H1 (cell line): ENCODE results near the gene ARRB1. TPM values are rescaled to one million over a fixed set of nuclear protein-coding genes. Genes with fewer than 3 reads are reported as not detected.

Source experiments
- CTCF ChIA-PET: fragments of 300-600 bp; sonication (Branson Sonifier 250); formaldehyde crosslinking; loops from one replicate; lab custom pipeline; 2021; ENCODE audit not compliant: partially characterized antibody; lab: Charles Lee
- POLR2A ChIA-PET: fragments of 300-600 bp; sonication (Branson Sonifier 250); formaldehyde crosslinking; loops from one replicate; lab custom pipeline; 2021; ENCODE audit warnings: inconsistent platforms; ENCODE audit not compliant: partially characterized antibody; lab: Charles Lee
- DNase-seq, 2 experiments: peaks; one replicate each; pipeline versions ENCODE4 v3.0.0 to v3.0.0-alpha.2; 2010 to 2022; ENCODE audit warnings: low spot score in 2 of 2, low read depth in 1 of 2, mixed read lengths in 1 of 2
- FAIRE-seq: peaks from 2 replicates; lab custom pipeline; 2011; peaks lifted over from hg19 to GRCh38; lab: Jason Lieb, UNC
- H2AFZ ChIP-seq: 2 replicates; pipeline ENCODE4 v1.8.1; 2012; ENCODE audit warnings: low read length, inconsistent platforms
- H2AK5ac ChIP-seq: 2 replicates; pipeline ENCODE4 v1.6.1; 2013; ENCODE audit warnings: low read depth, low read length
- H2BK120ac ChIP-seq: replicated peaks from 2 replicates; pipeline ENCODE3; 2013; ENCODE audit warnings: low read depth, low read length, inconsistent platforms
- H2BK12ac ChIP-seq: 2 replicates; pipeline ENCODE4 v1.6.1; 2013; ENCODE audit warnings: low read depth, low read length
- H2BK15ac ChIP-seq: 2 replicates; pipeline ENCODE4 v1.6.1; 2013; ENCODE audit warnings: low read length
- H2BK20ac ChIP-seq: 2 replicates; pipeline ENCODE4 v1.6.1; 2013; ENCODE audit warnings: low read length
- H2BK5ac ChIP-seq: 2 replicates; pipeline ENCODE4 v1.6.1; 2013; ENCODE audit warnings: low read depth, low read length
- H3K14ac ChIP-seq: 2 replicates; pipeline ENCODE4 v1.6.1; 2013; ENCODE audit warnings: inconsistent platforms; ENCODE audit not compliant: insufficient read length
- H3K18ac ChIP-seq: 2 replicates; pipeline ENCODE4 v1.6.1; 2013; ENCODE audit warnings: low read length; ENCODE audit errors: extremely low read depth
- H3K23ac ChIP-seq: 2 replicates; pipeline ENCODE4 v1.6.1; 2013; ENCODE audit warnings: inconsistent platforms; ENCODE audit not compliant: insufficient read length
- H3K23me2 ChIP-seq: 2 replicates; pipeline ENCODE4 v1.6.1; 2013; ENCODE audit warnings: low read depth, low read length
- H3K27ac ChIP-seq: 2 replicates; pipeline ENCODE4 v1.6.1; 2011; ENCODE audit warnings: low read depth, low read length, inconsistent platforms
- H3K27me3 ChIP-seq, 4 experiments: replicated peaks in 1 of 4; 1 replicate in 1 of 4; 2 replicates in 3 of 4; pipeline versions ENCODE4 v1.6.1 to v1.8.1; 2011 to 2013; ENCODE audit warnings: low read length in 3 of 4, mild to moderate bottlenecking in 3 of 4, inconsistent platforms in 2 of 4, mixed read lengths in 2 of 4, moderate library complexity in 1 of 4; ENCODE audit not compliant: control insufficient read depth in 3 of 4, insufficient read depth in 3 of 4; ENCODE audit errors: extremely low read depth in 1 of 4
- H3K36me3 ChIP-seq, 4 experiments: 2 replicates each; pipeline versions ENCODE4 v1.6.1 to v1.8.1; 2011 to 2013; ENCODE audit warnings: mild to moderate bottlenecking in 4 of 4, low read length in 3 of 4, moderate library complexity in 2 of 4, control low read depth in 1 of 4, inconsistent platforms in 1 of 4; ENCODE audit not compliant: insufficient read depth in 4 of 4, control insufficient read depth in 2 of 4
- H3K4ac ChIP-seq: replicated peaks from 2 replicates; pipeline ENCODE3; 2013; ENCODE audit warnings: low read length, low read depth, mixed read lengths, inconsistent platforms; ENCODE audit not compliant: insufficient read length
- H3K4me1 ChIP-seq, 4 experiments: replicated peaks in 1 of 4; 1 replicate in 1 of 4; 2 replicates in 3 of 4; pipeline versions ENCODE4 v1.6.1 to v1.8.1; 2011 to 2013; ENCODE audit warnings: low read length in 3 of 4, inconsistent platforms in 2 of 4, mixed read lengths in 1 of 4; ENCODE audit not compliant: insufficient read depth in 4 of 4, control insufficient read depth in 3 of 4
- H3K4me2 ChIP-seq, 2 experiments: 2 replicates each; pipeline versions ENCODE4 v1.6.1 to v1.8.1; 2011 to 2013; ENCODE audit warnings: low read depth in 2 of 2, low read length in 2 of 2, control low read depth in 1 of 2, inconsistent platforms in 1 of 2, mild to moderate bottlenecking in 1 of 2; ENCODE audit not compliant: insufficient read depth in 1 of 2
- H3K4me3 ChIP-seq, 4 experiments: fragments of 200-600, 300-600 bp in 1 of 4; sonication (generic), shearing (Covaris generic), sonication (Bioruptor Twin) in 1 of 4; 2 replicates each; pipeline versions ENCODE4 v1.5.1 to v1.8.1; 2011 to 2016; ENCODE audit warnings: low read length in 4 of 4, low read depth in 3 of 4, control low read depth in 2 of 4, inconsistent platforms in 2 of 4, mild to moderate bottlenecking in 2 of 4, mixed read lengths in 1 of 4, moderate library complexity in 1 of 4; ENCODE audit not compliant: insufficient read depth in 2 of 4; ENCODE audit errors: extremely low read depth in 1 of 4
- H3K56ac ChIP-seq: replicated peaks from 2 replicates; pipeline ENCODE3; 2013; ENCODE audit warnings: low read depth, mild to moderate bottlenecking, mixed read lengths, low read length, inconsistent platforms; ENCODE audit not compliant: insufficient read length
- H3K79me1 ChIP-seq: 2 replicates; pipeline ENCODE4 v1.6.1; 2013; ENCODE audit warnings: low read depth, low read length, control low read depth
- H3K79me2 ChIP-seq, 2 experiments: 2 replicates each; pipeline versions ENCODE4 v1.6.1 to v1.8.1; 2012 to 2013; ENCODE audit warnings: low read length in 2 of 2, mild to moderate bottlenecking in 2 of 2, inconsistent platforms in 1 of 2; ENCODE audit not compliant: insufficient read depth in 2 of 2, control insufficient read depth in 1 of 2
- H3K9ac ChIP-seq, 4 experiments: replicated peaks in 1 of 4; 1 replicate in 1 of 4; 2 replicates in 3 of 4; pipeline versions ENCODE4 v1.6.1 to v1.8.1; 2011 to 2013; ENCODE audit warnings: low read depth in 3 of 4, low read length in 3 of 4, control low read depth in 2 of 4, mild to moderate bottlenecking in 2 of 4, moderate library complexity in 2 of 4, inconsistent platforms in 1 of 4; ENCODE audit errors: extremely low read depth in 1 of 4
- H3K9me3 ChIP-seq, 2 experiments: 2 replicates each; pipeline versions ENCODE4 v1.6.1 to v1.8.1; 2012 to 2013; ENCODE audit warnings: mild to moderate bottlenecking in 2 of 2, moderate library complexity in 2 of 2, control low read depth in 1 of 2, inconsistent platforms in 1 of 2, low read depth in 1 of 2, low read length in 1 of 2, mixed read lengths in 1 of 2; ENCODE audit not compliant: insufficient read depth in 2 of 2
- H4K20me1 ChIP-seq, 2 experiments: replicated peaks in 1 of 2; 2 replicates each; pipeline versions ENCODE3 to v1.8.1; 2011 to 2013; ENCODE audit warnings: inconsistent platforms in 2 of 2, low read length in 2 of 2, mild to moderate bottlenecking in 1 of 2; ENCODE audit not compliant: insufficient read depth in 2 of 2, control insufficient read depth in 1 of 2
- H4K5ac ChIP-seq: 2 replicates; pipeline ENCODE4 v1.6.1; 2013; ENCODE audit warnings: low read length, low read depth, mixed read lengths, inconsistent platforms; ENCODE audit not compliant: insufficient read length
- H4K8ac ChIP-seq: 2 replicates; pipeline ENCODE4 v1.8.0; 2013; ENCODE audit warnings: mild to moderate bottlenecking, moderate library complexity, low read length, inconsistent platforms; ENCODE audit not compliant: insufficient read depth; ENCODE audit errors: extremely low read depth
- H4K91ac ChIP-seq: replicated peaks from 2 replicates; pipeline ENCODE3; 2013; ENCODE audit warnings: low read length, mixed read lengths, inconsistent platforms; ENCODE audit not compliant: insufficient read length
- MAX ChIP-seq: IDR thresholded peaks from 2 replicates; pipeline ENCODE4 v1.6.1; 2012; ENCODE audit warnings: inconsistent platforms
- SUZ12 ChIP-seq: fragments of 200-600 bp; sonication (generic); IDR thresholded peaks from 2 replicates; pipeline ENCODE4 v1.6.1; 2012; ENCODE audit warnings: mild to moderate bottlenecking, inconsistent platforms, low read length, moderate library complexity, mixed read lengths
- WGBS, 2 experiments: shearing (Covaris generic) in 1 of 2; methylation state at CpG; one replicate each; pipeline versions ENCODE4 v1.1.6 to v1.1.7; 2013 to 2015; ENCODE audit warnings: low lambda C conversion rate in 2 of 2, mixed read lengths in 2 of 2, inconsistent platforms in 1 of 2, low coverage in 1 of 2, missing lambda C conversion rate in 1 of 2; ENCODE audit not compliant: insufficient replicate concordance in 2 of 2, insufficient coverage in 1 of 2, insufficient read length in 1 of 2; ENCODE audit errors: extremely low coverage in 1 of 2, missing lambda C conversion rate in 1 of 2; 5-methylcytosine and 5-hydroxymethylcytosine counted together
- polyA plus RNA-seq, 7 experiments: library from polyadenylated mRNA; depleted of rRNA in 3 of 7; stranded (reverse) in 5 of 7; unstranded in 2 of 7; fragments of >200 nt in 5 of 7; fragments of 200-250 nt in 2 of 7; gene quantifications; 1 replicate in 5 of 7; 2 replicates in 1 of 7; 4 replicates in 1 of 7; pipeline versions ENCODE4 v1.2.1 to v1.2.3, GENCODE V29; 2011 to 2013; ENCODE audit warnings: missing spikeins in 2 of 7, mixed read lengths in 2 of 7
- total RNA-seq: library from RNA; stranded (reverse); fragmentation: NEBNext Ultra II Directional; extraction: Animal tissue kit (Norgen Biotek cat#: 25700); gene quantifications from 2 replicates; pipeline ENCODE4 v1.2.1, GENCODE V29; 2021

Gene ARRB1
- total and polyA plus RNA-seq, 2 of the 8 experiments (the other 6 are each of a cell fraction or from before 2014, with no cell fraction given), result 9.4 to 31.8 TPM

DNA sequence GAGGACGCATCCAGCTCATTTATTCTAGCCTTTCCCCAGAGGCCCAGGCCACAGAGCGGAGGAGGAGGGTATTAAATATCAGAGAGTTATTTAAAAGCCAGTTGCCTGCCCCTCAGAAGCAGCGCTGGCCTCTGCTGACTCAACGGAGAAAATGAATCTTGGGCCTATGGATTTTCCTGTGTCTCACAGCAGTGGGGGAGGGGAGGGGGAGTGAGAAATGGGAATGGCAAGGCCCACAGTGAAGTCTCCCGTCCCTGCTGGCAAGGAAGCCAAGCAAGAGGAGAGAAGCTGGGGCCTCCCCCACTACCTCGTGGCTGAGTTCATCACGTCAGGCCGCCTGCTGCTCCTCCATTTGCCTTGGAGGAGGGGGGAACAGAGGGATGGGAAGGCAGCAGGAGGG is 115.4 kb downstream of the ARRB1 start:
- POLR2A ChIA-PET, result no interaction called here

More for the DNA sequence above, 115.4 kb downstream of the ARRB1 start:
- Histone ChIP-seq H3K4me3 (no peak overlapping the region), H3K36me3 (no peaks in the 10 kb centered on the region), H3K56ac (no peak overlapping the region), H3K79me1 (no peaks in the 10 kb centered on the region), H3K4me2 (peak overlapping the region in 1 of 2 experiments; percentile 43; a peak in 3 of 4 replicates), H4K5ac (no peak overlapping the region), H2BK5ac (no peak overlapping the region), H3K4ac (no peak overlapping the region), H4K91ac (no peak overlapping the region), H3K9ac (no peak overlapping the region), H3K79me2 (no peaks in the 10 kb centered on the region), H3K23me2 (peaks cover 6% of the 10 kb centered on the region; the same call in 1 of the 2 replicates), H3K27ac (no peak overlapping the region), H3K23ac (no peak overlapping the region), H3K27me3 (peaks cover 6 to 14% (median 13%) of the 10 kb centered on the region in 4 experiments), H3K18ac (no peak overlapping the region; the same call in 1 of the 2 replicates), H3K9me3 (no peaks in the 10 kb centered on the region), H4K8ac (no peak overlapping the region), H3K14ac (no peak overlapping the region), H2AK5ac (no peak overlapping the region), H3K4me1 (peaks cover 5 to 21% (median 12%) of the 10 kb centered on the region in 4 experiments), H2AFZ (no peak overlapping the region), H2BK15ac (no peak overlapping the region), H4K20me1 (no peaks in the 10 kb centered on the region), H2BK12ac (no peak overlapping the region), H2BK120ac (no peak overlapping the region), H2BK20ac (no peak overlapping the region)
- CTCF ChIA-PET, result interaction anchor here (21.3 to 45.7 kb wide), 3 partner anchors 7 to 90 kb away, joined by 726 to 952 read pairs (median 726); partner anchors contain the start of genes SLCO2B1 and TPBGL
- DNase-seq (no peak), FAIRE-seq (no peak)
- TF ChIP-seq MAX (peak; percentile 71; the same call in 1 of the 2 replicates), SUZ12 (no peak)
- 48% methylated on average over 8 of the region's 8 CpGs; no CpG with 5 or more reads in 1 of the 2 experiments for WGBS, 2 experiments
